NCI-H2227 treated with DMSO at 0.1 percent for 48 hours (cell line): ENCODE results near the gene AFF3.
A peak's percentile ranks its signal among the peaks of the same experiment; 100 is the strongest.
"Not testable (repeated sequence)": the region's sequence is repeated elsewhere in the genome, so short reads cannot be mapped to it uniquely, and the experiment has no call there.

Source experiments
- DNase-seq: peaks from one replicate; lab custom pipeline; 2025; lab: John Stamatoyannopoulos, UW

Gene AFF3

GRCh38 chr2:100107906-100108647 lies 34.3 kb downstream of the AFF3 start:
- peak; percentile 47 for DNase-seq

GRCh38 chr2:100107440-100107839 lies 35.0 kb downstream of the AFF3 start:
- no peak for DNase-seq

- peak; percentile 39 for DNase-seq
Measured at GRCh38 chr2:100106460-100106859, 35.9 kb downstream of the AFF3 start.

- DNase-seq, result no peak
Measured at GRCh38 chr2:100105678-100106054, 36.7 kb downstream of the AFF3 start.

- peak; percentile 48 for DNase-seq
Measured at GRCh38 chr2:100104718-100105677, 37.4 kb downstream of the AFF3 start.

GRCh38 chr2:100104265-100104664 lies 38.1 kb downstream of the AFF3 start:
- not testable (repeated sequence) for DNase-seq

- not testable (repeated sequence) for DNase-seq
Measured at GRCh38 chr2:100103527-100104252, 38.7 kb downstream of the AFF3 start.

GRCh38 chr2:100102466-100103180 lies 39.8 kb downstream of the AFF3 start:
- not testable (repeated sequence) for DNase-seq

- not testable (repeated sequence) for DNase-seq
Measured at GRCh38 chr2:100098855-100099254, 43.5 kb downstream of the AFF3 start.

- DNase-seq, result not testable (repeated sequence)
Measured at GRCh38 chr2:100097611-100098294, 44.6 kb downstream of the AFF3 start.

GRCh38 chr2:100095845-100096244 lies 46.5 kb downstream of the AFF3 start:
- DNase-seq, result not testable (repeated sequence)

GRCh38 chr2:100091807-100092206 lies 50.6 kb downstream of the AFF3 start:
- not testable (repeated sequence) for DNase-seq

GRCh38 chr2:100085744-100086143 lies 56.6 kb downstream of the AFF3 start:
- not testable (repeated sequence) for DNase-seq

GRCh38 chr2:100083421-100084216 lies 58.8 kb downstream of the AFF3 start:
- not testable (repeated sequence) for DNase-seq

- DNase-seq, result not testable (repeated sequence)
Measured at GRCh38 chr2:100082302-100082978, 60.0 kb downstream of the AFF3 start.

- DNase-seq, result no peak
Measured at GRCh38 chr2:100077935-100078334, 64.5 kb downstream of the AFF3 start.

GRCh38 chr2:100077456-100077855 lies 64.9 kb downstream of the AFF3 start:
- DNase-seq, result no peak

- DNase-seq, result no peak
Measured at GRCh38 chr2:100075532-100075931, 66.9 kb downstream of the AFF3 start.

GRCh38 chr2:100073110-100073509 lies 69.3 kb downstream of the AFF3 start:
- DNase-seq, result no peak
